ENCODE measurements around the gene NUDT3.
"Not testable (repeated sequence)": the region's sequence is repeated elsewhere in the genome, so short reads cannot be mapped to it uniquely, and the experiment has no call there.

NUDT3 gene

GRCh38 chr6:34245032-34245760, 147.3 kb downstream of the NUDT3 start:
- not testable (repeated sequence) for H3K9me2 ChIP-seq (ENCODE audit: low read depth, low read length); H3K9me3 ChIP-seq (ENCODE audit: low read length); H3K27ac ChIP-seq (ENCODE audit: low read depth, low read length, poor library complexity, severe bottlenecking); H4K20me1 ChIP-seq (ENCODE audit: insufficient read depth, low read length); H3K4me3 ChIP-seq (ENCODE audit: low read depth, low read length, poor library complexity, severe bottlenecking); H3K4me2 ChIP-seq (ENCODE audit: low read length); H2AFZ ChIP-seq (ENCODE audit: low read length); H3K27me3 ChIP-seq (ENCODE audit: insufficient read depth, low read length); H3K9ac ChIP-seq (ENCODE audit: low read length); H3K79me2 ChIP-seq (ENCODE audit: insufficient read depth, low read length)
- Histone ChIP-seq H3F3A (ENCODE audit: insufficient read depth, low read length) (peaks cover 13% of the 10 kb centered on the region; the same call in 1 of the 2 replicates), H3K4me1 (ENCODE audit: insufficient read depth, low read length, severe bottlenecking) (peaks cover 22% of the 10 kb centered on the region), H3K36me3 (ENCODE audit: insufficient read depth, low read length) (peaks cover 47% of the 10 kb centered on the region)

GRCh38 chr6:34243901-34244884, 148.3 kb downstream of the NUDT3 start:
- TF ChIP-seq CTCF (IDR thresholded peaks at IDR 0.05; ENCODE audit: low read length) (peak; percentile 37), EZH2 (IDR thresholded peaks at IDR 0.05; ENCODE audit: borderline replicate concordance, low read length) (no peak)
- no peaks in the 10 kb centered on the region for H3K9me2 ChIP-seq (ENCODE audit: low read depth, low read length)
- H3K4me1 ChIP-seq (ENCODE audit: insufficient read depth, low read length, severe bottlenecking) = peaks cover 27% of the 10 kb centered on the region
- H3K79me2 ChIP-seq (ENCODE audit: insufficient read depth, low read length) = peaks cover 15% of the 10 kb centered on the region
- H3K27ac ChIP-seq (ENCODE audit: low read depth, low read length, poor library complexity, severe bottlenecking) = peak overlapping the region; percentile 52
- H3K27me3 ChIP-seq (ENCODE audit: insufficient read depth, low read length) = no peaks in the 10 kb centered on the region
- peaks cover 13% of the 10 kb centered on the region; the same call in 1 of the 2 replicates for H3F3A ChIP-seq (ENCODE audit: insufficient read depth, low read length)
- H3K9me3 ChIP-seq (ENCODE audit: low read length) = no peaks in the 10 kb centered on the region
- no peak overlapping the region for H3K4me2 ChIP-seq (ENCODE audit: low read length)
- H4K20me1 ChIP-seq (ENCODE audit: insufficient read depth, low read length) = no peaks in the 10 kb centered on the region
- no peak overlapping the region for H3K4me3 ChIP-seq (ENCODE audit: low read depth, low read length, poor library complexity, severe bottlenecking)
- H3K36me3 ChIP-seq (ENCODE audit: insufficient read depth, low read length) = peaks cover 57% of the 10 kb centered on the region
- no peak overlapping the region for H3K9ac ChIP-seq (ENCODE audit: low read length)
- no peak overlapping the region for H2AFZ ChIP-seq (ENCODE audit: low read length)

- Histone ChIP-seq H4K20me1 (ENCODE audit: insufficient read depth, low read length) (no peaks in the 10 kb centered on the region), H3K9ac (ENCODE audit: low read length) (no peak overlapping the region), H3K27me3 (ENCODE audit: insufficient read depth, low read length) (no peaks in the 10 kb centered on the region), H3K79me2 (ENCODE audit: insufficient read depth, low read length) (peaks cover 24% of the 10 kb centered on the region), H2AFZ (ENCODE audit: low read length) (no peak overlapping the region), H3K27ac (ENCODE audit: low read depth, low read length, poor library complexity, severe bottlenecking) (no peak overlapping the region), H3K9me3 (ENCODE audit: low read length) (no peaks in the 10 kb centered on the region), H3K4me1 (ENCODE audit: insufficient read depth, low read length, severe bottlenecking) (peaks cover 32% of the 10 kb centered on the region), H3K36me3 (ENCODE audit: insufficient read depth, low read length) (peaks cover 67% of the 10 kb centered on the region), H3K9me2 (ENCODE audit: low read depth, low read length) (no peaks in the 10 kb centered on the region), H3K4me3 (ENCODE audit: low read depth, low read length, poor library complexity, severe bottlenecking) (no peak overlapping the region), H3K4me2 (ENCODE audit: low read length) (no peak overlapping the region), H3F3A (ENCODE audit: insufficient read depth, low read length) (peaks cover 13% of the 10 kb centered on the region; the same call in 1 of the 2 replicates)
- TF ChIP-seq CTCF (IDR thresholded peaks at IDR 0.05; ENCODE audit: low read length) = no peak
- TF ChIP-seq EZH2 (IDR thresholded peaks at IDR 0.05; ENCODE audit: borderline replicate concordance, low read length) = no peak
These were observed 149.2 kb downstream of the NUDT3 start for GRCh38 chr6:34243131-34243771.

Measured in OCI-LY1 (cell line).